HL-60/S4 treated with phorbol 12-myristate 13-acetate at 8.2 ng/mL for 4 days and 3 days (cell line): Measurements from ENCODE around the gene FBXO34.
"Not testable (repeated sequence)": the region's sequence is repeated elsewhere in the genome, so short reads cannot be mapped to it uniquely, and the experiment has no call there.

Experiments
- in situ Hi-C: fragments of 300-500 bp; cut with MboI; formaldehyde crosslinking; loops from 2 replicates; pipeline ENCODE4 v1.15.0; 2022; ENCODE audit warnings: low sequenced_read_pairs

The FBXO34 gene

GRCh38 chr14:55309154-55309553, 37.9 kb downstream of the FBXO34 start:
- in situ Hi-C loops: no loop called here

GRCh38 chr14:55309761-55310365, 38.6 kb downstream of the FBXO34 start:
- in situ Hi-C loops: no loop called here

DNA sequence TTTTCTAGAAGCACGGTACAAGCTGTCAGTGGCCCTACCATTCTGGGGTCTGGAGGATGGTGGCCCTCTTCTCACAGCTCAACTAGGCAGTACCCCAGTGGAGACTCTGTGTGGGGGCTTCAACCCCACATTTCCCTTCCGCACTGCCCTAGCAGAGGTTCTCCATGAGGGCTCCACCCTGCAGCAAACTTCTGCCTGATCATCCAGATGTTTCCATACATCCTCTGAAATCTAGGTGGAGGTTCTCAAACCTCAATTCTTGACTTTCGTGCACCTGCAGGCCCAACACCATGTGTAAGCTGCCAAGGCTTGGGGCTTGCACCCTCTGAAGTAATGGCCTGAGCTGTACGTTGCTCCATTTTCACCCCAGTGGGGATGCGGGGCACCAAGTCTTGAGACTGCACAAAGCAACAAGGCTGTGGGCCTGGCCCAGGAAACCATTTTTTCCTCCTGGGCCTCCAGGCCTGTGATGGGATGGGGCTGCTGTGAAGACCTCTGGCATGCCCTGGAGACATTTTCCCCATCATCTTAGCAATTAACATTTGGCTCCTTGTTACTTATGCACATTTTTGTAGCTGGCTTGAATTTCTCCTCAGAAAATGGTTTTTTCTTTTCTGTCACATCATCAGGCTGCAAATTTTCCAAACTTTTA, 41.3 kb downstream of the FBXO34 start:
- in situ Hi-C loops: not testable (repeated sequence)

DNA sequence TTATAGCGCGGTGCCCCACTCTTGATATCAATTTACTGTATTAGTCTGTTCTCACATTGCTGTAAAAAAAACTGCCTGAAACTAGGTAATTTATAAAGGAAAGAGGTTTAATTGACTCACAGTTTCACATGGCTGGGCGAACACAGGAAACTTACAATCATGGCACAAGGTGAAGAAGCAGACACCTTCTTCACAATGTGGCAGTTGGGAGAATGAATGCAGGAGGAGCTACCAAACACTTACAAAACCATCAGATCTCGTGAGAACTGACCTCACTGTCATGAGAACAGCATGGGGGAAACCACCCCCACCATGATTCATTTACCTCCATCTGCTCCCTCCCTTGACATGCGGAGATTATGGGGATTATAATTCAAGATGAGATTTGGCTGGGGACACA, 42.3 kb downstream of the FBXO34 start:
- in situ Hi-C loops: no loop called here

DNA sequence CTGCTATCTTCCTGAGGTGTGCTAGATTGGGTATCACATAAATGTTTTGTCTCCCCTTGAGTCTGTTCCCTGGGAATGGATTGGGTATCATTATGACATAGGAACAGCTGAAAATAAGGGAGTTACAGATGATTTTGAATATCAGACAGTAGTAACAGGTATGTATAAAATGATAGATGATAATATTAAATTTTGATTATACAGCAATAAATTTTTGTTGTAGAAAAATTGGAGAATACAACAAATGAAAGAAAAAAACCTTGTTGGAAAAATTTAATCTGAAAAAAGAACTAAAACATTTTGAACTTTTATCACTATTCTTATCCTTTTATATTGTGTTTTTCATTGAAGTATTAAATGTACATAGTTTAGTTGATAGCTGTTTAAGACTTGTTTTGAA, 43.2 kb downstream of the FBXO34 start:
- in situ Hi-C loops: no loop called here

- in situ Hi-C loops: no loop called here
These were observed 45.3 kb downstream of the FBXO34 start for GRCh38 chr14:55316564-55316963.

- in situ Hi-C loops: no loop called here
These were observed 46.5 kb downstream of the FBXO34 start for GRCh38 chr14:55317542-55318306.

GRCh38 chr14:55318694-55319093, 47.5 kb downstream of the FBXO34 start:
- in situ Hi-C loops: no loop called here

GRCh38 chr14:55323910-55324309, 52.7 kb downstream of the FBXO34 start:
- in situ Hi-C loops: no loop called here

GRCh38 chr14:55324812-55325211, 53.6 kb downstream of the FBXO34 start:
- in situ Hi-C loops: no loop called here

- in situ Hi-C loops: no loop called here
These were observed 56.0 kb downstream of the FBXO34 start for GRCh38 chr14:55327179-55327578.

DNA sequence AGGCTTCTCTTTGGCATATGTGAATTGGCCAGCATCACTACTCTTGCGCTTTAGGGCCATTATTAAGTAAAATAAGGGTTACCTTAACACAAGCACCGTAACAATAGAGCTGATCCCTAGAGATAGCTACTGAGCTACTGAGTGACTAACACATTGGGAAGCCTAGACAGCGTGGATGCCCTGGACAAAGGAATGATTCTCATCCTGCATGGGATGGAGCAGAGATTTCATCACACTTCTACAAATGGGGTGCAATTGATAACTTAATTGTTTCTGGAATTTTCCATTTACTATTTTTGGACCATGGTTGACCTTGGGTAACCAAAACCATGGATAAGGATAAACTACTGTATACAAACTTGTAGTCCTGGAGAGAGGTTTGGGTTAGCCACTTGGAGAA, 57.1 kb downstream of the FBXO34 start:
- in situ Hi-C loops: no loop called here

GRCh38 chr14:55329999-55330710, 58.9 kb downstream of the FBXO34 start:
- in situ Hi-C loops: no loop called here

GRCh38 chr14:55332654-55333570, 61.7 kb downstream of the FBXO34 start:
- in situ Hi-C loops: no loop called here

GRCh38 chr14:55333711-55334485, 62.7 kb downstream of the FBXO34 start:
- in situ Hi-C loops: no loop called here

DNA sequence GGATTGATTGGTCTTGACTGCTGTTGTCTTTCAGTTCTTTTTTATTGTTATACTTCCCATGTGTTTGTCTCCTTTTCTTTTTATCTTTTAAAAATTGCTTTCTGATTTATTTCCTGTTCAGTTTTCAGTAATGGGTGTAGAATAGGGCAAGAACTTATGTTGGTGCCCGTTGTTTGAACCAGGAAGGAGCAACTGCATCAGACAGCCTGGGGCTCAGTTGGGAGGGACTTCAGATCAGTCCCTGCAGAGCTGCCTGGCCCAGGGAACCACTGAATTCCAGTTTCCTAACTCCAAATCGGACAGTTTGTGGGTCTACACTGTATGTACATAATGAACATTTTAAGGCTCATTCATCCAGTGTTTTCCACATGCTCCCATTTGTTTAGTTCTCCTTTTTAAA, 64.9 kb downstream of the FBXO34 start:
- in situ Hi-C loops: no loop called here

DNA sequence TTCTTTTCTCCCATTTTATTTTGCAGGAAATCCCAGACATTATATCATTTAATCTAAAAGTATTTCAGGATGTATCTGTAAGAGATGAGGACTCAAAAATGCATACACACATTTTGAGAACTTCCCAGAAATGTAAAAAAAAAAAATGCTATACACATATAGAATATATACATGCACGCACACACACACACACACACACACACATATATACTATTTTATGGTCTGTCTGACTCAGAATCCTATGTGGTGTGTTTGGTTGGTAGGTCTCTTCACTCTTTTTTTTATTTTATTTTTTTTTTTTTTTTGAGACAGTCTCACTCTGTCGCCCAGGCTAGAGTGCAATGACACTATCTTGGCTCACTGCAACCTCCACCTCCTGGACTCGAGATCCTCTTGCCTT, 65.5 kb downstream of the FBXO34 start:
- in situ Hi-C loops: no loop called here

GRCh38 chr14:55339770-55340169, 68.5 kb downstream of the FBXO34 start:
- in situ Hi-C loops: no loop called here

GRCh38 chr14:55340482-55340881, 69.3 kb downstream of the FBXO34 start:
- in situ Hi-C loops: no loop called here

DNA sequence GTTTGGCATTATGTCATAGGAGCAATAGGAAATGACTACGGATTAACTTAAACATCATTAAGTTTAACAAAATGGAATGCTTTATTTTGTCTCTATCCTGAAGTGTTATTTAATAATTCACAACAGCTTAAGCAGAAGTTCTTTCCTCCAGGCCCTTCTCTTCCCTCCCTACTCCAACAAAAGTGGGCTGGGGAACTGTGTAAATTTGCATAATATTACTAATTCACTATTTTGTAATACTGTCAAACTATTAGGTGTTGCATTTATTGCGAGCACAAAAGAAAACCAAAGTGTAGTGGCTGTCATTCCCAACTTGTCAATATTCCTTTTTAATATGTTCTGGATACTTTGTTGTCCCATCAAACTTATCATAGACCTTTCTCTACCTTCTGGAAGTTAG, 70.6 kb downstream of the FBXO34 start:
- in situ Hi-C loops: no loop called here
